Hypothalamus (tissue), 51 donors: Measurements from ENCODE around the gene TGFBR3.
"Not testable (repeated sequence)": the region's sequence is repeated elsewhere in the genome, so short reads cannot be mapped to it uniquely, and the experiment has no call there.

Source experiments
- DNase-seq, 51 donors: peaks; one replicate each; lab custom pipeline; 2025; lab: John Stamatoyannopoulos, UW

TGFBR3 gene

DNA sequence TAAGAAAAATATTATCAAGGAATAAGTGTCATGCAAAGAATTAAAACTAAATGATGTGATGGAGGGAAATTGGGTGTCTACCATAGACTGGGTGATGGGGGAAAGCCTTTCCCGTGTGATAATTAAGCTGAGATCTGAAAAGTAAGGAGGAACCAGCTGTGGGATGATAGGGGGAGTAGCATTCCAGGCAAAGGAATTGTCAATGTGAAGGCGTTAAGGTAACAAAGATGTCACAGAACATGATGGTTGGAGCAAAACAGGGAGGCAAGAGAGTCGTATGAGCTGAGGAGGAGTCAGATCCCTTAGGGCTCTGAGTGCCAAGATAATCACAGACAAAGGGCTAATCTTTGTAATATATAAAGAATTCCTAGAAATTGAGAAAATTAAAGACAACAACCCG, 215.2 kb downstream of the TGFBR3 start:
- no peak for DNase-seq

DNA sequence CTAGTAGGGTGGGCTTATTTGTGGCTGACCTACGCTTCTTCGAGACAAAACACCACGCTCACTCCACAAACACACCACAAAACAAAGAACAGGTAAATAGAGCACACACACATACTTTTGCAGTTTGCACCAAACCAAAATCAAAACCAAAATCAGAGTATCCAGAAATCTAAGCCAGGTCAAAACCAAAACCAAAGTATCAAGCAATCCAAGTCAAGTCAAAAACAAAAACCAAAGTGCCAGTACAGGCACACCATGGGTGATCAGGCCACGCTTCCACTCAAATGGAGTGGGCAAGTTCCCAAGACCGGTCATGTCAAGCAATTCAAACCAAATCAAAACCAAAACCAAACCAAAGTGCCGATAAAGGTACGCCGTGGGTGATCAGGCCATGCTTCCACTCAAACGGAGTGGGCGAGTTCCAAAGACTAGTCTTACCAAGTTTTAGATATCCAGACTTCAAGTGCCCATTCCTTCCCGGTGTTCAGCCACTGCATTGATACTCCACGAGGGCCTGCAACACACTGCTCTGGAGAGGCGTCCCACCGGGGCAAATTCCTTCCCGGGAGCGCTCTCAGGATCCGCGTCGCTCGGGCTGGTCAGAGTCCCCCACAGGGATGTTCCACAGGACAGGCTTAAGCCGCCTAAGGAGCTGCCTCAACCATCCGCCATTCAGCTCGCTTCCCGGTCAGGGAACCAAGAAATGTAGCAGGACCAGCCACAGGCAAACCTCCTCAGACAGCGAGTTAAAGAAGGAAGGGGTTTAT, 216.2 kb downstream of the TGFBR3 start:
- no peak for DNase-seq

DNA sequence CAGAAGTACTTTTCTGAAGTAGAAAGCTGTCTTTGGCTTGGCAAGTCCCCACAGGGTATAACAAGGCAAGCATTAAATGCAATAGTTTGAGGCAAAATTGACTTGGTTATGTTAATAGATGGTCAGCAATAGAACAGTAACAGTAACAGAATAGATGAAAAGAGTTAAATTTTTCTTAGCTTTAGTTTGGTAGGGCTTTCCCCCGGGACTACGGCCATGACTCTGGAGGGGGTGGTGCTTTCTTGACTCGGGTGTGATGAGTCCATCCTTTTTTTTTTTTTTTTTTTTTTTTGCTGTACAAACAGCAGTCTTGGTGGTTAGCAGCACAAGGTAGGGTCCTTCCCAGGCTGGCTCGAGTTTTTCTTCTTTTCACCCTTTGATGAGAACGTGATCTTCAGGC, 219.3 kb downstream of the TGFBR3 start:
- not testable (repeated sequence) for DNase-seq

DNA sequence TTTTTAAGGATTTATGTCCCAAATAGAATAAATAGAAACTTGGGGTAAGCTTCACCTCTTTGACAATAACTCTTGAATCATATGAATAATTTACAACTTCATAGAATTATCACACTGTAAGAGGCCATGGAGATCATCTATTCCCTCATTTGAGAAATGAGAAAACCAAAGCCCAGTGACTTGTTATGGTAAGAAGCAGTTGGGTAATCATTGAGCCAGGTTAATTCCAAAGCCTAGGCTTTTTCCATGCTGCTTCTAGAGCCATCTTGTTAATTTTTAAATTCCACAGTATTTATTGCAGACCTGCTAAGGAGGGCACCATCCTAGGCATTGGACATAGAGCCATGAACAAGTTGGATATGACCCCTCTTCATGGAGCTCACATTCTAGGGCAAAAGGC, 224.8 kb downstream of the TGFBR3 start:
- DNase-seq = no peak

DNA sequence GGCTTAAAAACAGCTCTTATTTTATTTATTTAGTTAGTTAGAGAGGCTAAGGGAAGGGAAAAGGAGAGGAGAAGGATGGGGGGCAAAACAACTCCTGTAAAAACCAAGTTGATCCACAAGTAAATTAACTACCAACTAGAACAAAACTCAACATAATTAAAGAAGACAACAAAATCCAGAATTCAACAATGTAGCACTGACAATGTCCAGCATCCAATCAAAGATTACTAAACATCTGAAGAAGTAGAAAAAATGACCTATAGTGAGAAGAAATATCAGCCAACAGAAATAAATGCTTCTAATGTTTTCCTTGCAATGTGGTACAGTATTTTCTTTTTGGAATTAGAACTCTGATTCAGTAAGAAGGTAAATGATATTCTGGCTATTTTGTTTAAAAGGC, 225.2 kb downstream of the TGFBR3 start:
- no peak for DNase-seq

DNA sequence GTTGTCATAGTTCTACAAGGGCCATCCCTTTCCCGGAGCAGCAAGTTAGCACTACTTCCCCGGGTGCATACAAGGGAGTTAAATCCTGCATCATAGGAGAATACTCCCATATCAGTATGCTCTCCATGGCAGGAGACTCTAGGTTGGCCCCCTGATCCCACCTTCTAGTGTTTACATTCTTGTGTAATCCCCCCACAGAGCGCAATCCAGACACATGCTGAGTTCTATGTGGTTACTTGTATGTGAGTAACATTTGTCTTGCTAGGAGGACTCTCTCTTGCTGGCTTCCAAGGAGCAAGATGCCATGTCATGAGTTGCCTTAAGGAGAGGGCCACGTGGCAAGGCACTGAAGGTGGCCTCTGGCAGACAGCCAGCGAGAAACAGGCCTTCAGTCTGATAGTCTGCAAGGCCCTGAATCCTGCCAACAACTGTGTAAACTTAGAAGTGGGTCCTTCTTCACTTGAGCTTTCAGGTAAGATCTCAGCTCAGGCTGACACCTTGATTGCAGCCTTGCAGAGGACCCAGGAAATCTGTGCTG, 230.0 kb downstream of the TGFBR3 start:
- no peak for DNase-seq

DNA sequence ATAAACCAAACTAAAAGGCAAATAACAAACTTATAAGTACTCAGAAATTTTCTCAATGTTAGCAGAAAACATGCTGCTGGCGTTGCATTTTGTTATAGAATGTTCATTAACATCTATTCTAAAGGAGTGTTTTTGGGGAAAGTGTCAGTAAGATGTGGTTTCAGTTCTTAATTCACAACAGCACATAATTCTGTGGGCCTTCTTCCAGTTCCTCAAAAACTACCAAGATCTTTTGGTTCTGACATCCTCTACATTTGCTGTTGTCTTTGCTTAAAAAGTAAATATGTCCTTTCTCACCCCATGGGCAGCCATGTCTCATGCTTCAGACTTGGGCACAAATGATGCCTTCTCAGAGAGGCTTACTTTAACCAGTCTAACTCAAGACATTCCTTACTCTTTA, 232.8 kb downstream of the TGFBR3 start:
- no peak for DNase-seq

DNA sequence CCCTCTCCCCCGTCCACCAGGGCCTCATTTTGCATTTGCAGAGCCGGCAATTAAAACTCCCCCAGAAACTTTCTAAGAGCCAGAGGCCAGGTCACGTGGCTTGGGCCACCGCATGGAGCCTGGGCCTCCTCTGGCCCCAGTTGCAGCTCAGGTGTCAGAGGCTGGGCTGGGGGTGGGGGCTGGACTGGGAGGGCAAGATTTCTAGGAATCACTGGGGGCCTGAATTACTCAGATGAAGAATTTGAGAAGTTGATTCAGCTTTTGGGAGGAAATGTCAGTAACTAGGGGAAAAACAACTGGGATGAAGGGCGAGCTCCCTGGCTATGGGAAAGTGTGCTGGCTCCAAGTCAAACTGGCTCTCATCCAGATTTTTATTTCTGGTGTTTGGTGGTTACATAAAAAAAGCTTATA, 234.3 kb downstream of the TGFBR3 start:
- no peak for DNase-seq

DNA sequence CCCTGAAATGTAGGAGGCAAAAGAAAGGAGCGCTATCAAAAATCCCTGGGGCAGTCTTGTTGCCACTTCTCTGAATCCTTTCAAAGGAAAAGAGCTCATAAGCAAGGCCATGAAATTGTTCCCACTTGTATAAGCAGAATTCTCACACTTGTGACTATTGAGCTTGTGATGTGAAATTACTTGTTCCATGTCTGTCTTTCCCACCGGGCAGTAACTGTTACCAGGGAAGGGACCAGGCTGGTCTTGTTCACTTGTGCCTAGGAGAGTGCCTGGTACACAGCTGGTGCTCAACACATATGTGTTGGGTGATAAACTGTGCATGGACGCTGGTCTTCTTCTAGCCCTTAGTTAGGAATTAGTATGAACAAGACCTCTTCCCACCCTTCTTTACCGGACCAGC, 234.7 kb downstream of the TGFBR3 start:
- DNase-seq = no peak

DNA sequence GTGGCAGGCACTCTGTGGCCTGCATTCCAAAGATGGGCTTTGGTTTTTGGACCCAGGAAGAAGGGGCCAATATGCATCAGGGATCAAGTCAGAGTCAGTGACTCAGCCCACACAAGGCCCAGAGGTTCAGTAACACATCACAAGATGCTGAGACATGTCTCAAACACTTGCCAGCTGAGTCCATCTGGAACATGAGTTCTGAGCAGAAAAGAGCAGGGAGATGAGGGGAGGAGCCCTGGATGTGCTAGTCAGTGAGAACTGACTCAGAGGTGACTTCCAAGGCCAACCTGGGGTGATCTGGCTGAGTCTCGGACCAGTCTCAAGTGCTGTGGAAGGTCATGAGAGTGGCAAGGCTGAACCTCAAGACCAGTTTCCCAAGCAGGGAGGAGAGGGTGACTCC, 235.2 kb downstream of the TGFBR3 start:
- DNase-seq = no peak

DNA sequence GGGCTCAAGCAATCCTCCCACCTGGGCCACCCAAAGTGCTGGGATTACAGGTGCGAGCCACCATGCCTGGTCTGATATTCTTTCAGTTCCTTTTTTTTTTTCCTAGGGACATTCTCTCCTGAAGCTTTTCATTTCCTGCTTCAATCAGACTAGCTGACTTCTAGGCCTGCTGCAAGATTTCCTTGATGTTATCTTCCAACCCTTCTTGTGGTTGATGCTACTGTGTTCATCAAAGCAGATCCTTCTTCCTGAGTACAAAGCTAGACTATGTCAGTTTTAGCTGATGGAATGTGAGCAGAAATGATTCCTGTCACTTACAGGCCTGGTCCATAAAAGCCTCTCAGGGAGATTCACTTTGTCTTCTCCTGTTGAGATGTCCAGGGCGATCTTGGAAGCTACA, 238.9 kb downstream of the TGFBR3 start:
- DNase-seq = no peak

DNA sequence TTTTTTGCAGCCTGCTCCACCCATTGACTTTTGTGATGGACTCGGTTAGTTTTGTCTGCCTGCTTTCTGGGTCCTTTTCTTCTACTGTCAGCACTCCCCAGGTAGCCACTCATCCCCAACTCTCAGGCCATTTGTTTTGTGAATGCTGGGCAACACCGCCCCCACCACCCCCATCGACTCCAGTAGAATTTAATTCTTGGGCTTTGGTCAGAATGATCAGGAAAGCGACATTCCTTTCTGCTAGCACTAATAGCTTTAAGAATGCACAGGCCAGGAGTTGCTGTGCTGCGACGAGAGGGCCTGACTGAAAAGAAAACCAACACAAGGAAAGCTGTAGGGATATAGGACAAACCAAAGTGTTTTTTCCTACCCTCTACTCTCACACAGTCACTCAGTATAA, 240.9 kb downstream of the TGFBR3 start:
- DNase-seq = no peak

DNA sequence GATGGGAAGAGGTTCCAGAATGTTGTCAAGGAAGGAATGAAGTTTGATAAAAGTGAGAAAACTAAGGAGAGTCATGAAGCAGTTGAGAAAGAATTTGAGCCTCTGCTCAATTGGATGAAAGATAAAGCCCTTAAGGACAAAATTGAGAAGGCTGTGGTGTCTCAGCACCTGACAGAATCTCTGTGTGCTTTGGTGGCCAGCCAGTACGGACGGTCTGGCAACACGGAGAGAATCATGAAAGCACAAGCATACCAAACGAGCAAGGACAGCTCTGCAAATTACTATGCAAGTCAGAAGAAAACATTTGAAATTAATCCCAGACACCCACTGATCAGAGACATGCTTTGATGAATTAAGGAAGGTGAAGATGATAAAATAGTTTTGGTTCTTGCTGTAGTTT, 242.5 kb downstream of the TGFBR3 start:
- no peak for DNase-seq

DNA sequence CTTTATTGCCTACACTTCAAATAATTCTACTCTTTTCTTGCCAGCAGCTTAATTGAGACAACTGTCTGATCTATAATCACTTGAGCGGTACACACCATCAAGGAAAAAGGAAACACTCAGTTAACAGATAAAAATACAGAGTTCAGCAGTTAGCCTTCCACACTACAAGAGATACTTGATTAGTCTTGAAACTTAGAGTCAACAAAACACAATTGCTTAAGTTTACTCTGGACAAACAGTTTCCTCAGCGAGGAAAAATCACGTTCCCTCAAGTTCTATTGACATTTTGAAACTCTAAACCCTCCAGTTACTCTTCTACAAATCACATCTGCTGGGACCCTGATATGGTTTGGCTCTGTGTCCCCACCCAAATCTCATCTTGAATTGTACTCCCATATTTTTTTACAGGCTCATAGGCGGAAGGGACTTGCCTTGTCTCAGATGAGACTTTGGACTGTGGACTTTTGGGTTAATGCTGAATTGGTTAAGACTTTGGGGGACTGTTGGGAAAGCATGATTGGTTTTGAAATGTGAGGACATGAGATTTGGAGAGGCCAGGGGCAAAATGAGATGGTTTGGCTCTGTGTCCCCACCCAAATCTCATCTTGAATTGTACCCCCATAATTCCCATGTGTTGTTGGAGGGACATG, 244.9 kb downstream of the TGFBR3 start:
- DNase-seq = no peak

DNA sequence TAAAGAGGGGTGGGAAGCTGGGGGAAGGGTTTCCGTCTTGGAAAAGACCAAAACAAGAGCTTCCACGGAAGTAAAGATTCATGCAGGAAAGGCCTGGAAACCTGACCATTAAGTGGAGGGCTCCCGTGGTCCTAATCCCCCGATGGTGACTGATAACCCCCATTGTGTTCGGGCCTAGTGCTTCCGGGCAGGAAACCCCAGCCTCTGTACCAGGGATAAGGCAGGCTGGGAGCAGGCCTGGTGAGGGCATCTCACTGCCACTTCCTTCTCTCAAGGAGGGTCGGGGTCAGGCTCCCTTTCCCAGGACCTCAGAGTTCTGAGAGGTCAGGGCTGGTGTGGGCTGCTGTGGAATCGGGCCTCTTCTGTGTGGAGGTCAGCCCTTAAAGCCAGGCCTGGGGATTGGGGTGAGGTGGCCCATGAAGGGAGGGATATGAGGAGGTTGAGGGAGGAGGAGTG, 248.4 kb downstream of the TGFBR3 start:
- DNase-seq = no peak

DNA sequence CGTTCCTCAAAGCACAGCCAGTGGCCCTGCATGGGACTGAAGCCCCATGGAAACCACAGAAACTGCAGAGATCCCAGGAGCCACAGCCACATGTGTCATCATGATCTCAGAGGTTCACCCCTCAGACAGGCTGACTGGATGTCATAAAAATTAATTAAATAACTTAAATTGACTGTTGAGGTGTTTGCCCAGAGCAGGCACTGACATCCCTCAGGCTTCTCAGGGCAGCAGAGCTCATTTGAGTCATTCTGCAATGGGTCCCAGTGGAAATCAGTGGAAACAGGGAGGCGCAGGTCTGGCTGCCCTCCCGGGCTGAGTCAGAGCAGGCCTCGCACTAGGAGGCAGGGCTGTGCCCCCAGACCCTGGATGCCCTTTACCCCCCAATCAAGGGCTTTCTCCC, 250.2 kb downstream of the TGFBR3 start:
- DNase-seq = no peak

DNA sequence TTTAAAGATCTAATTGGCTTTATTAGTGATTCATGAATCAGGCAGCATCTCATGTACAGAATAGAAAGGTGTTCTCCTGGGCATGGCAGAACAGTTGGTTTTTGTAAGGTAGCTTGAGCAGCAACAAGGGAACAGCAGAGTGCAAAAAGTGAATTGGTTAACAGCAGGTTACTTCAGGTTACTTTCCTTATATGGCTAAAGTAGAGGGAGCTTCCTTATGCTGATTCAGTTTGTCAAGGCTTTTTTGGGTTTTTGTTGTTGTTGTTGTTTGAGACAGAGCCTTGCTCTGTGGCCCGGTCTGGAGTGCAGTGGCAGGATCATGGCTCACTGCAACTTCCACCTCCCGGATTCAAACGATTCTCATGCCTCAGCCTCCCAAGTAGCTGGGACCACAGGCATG, 252.5 kb downstream of the TGFBR3 start:
- DNase-seq = no peak

DNA sequence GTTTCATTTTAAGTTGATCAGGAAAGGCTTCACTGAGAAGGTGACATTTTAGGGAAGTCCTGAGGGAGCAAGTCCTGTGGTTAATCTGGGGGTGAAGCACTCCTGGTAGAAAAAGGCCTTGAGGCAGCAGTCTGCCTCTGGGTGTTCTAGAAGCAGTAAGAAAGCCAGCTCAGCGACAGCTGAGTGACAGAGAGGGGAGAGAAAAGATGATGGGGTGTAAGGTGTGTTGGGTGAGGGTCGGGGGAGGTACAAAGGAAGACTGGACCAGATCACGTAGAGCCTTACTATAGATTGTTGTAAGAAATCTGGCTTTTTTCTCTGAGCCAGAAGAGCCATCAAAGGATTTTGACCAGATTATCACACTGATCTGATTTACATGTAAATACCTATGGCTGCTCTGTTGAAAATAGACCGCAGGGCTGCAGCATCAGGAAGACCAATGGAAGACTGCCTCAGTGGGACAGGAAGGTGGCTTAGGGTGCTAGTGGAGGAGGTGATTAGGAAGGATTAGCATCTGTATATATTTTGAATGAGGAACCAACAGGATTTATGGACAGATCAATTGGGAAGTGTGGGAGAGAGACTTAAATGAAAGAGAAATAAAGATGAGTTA, 254.1 kb downstream of the TGFBR3 start:
- no peak for DNase-seq

DNA sequence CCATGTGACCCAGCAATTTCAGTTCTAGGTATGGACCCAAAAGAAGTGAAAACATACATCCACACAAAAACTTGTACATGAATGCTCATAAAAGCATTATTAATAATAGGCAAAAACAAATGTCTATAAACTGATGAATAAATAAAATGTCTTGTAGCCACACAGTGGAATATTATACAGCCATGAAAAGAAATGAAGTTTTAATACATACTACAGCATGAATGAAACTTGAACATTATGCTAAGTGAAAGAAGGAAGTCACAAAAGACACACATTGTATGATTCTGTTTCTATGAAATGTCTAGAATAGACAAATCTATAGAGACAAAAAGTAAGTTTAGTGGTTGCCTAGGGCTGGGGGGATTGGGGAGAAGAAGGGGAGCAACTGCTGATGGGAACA, 255.1 kb downstream of the TGFBR3 start:
- no peak for DNase-seq
